SK-N-MC (cell line): Measurements from ENCODE around the gene MOGAT3.

Experiments used
- EZH2 ChIP-seq: fragments of 200-600 bp; sonication (generic); IDR thresholded peaks from one replicate; pipeline ENCODE4 v1.6.1; 2017; ENCODE audit warnings: antibody characterized with exemption
- FOXP2 ChIP-seq: optimal IDR thresholded peaks from 2 replicates; pipeline ENCODE3; 2011; ENCODE audit warnings: mild to moderate bottlenecking, moderate library complexity; ENCODE audit not compliant: insufficient read depth; ENCODE audit errors: extremely low read length, control extremely low read depth
- POLR2AphosphoS5 ChIP-seq: IDR thresholded peaks from 2 replicates; pipeline ENCODE4 v1.6.1; 2012; ENCODE audit warnings: mild to moderate bottlenecking, low read depth, low read length, borderline replicate concordance

GRCh38 chr7:101233907-101234547, 33.2 kb upstream of the MOGAT3 start:
- TF ChIP-seq EZH2 (no peak), POLR2AphosphoS5 (no peak), FOXP2 (no peak)
